C1 segment of cervical spinal cord (tissue), 14 donors: ENCODE results near the gene CSNK1D.

Experiments used
- DNase-seq, 14 donors: peaks; one replicate each; lab custom pipeline; 2025; lab: John Stamatoyannopoulos, UW

The CSNK1D gene

GRCh38 chr17:82310877-82311276, 37.4 kb upstream of the CSNK1D start:
- DNase-seq: no peak

GRCh38 chr17:82309656-82310570, 36.4 kb upstream of the CSNK1D start:
- DNase-seq: no peak

GRCh38 chr17:82305727-82306300, 32.3 kb upstream of the CSNK1D start:
- DNase-seq: no peak

- DNase-seq: no peak
Observed at GRCh38 chr17:82304826-82305726, 31.6 kb upstream of the CSNK1D start.

GRCh38 chr17:82303944-82304808, 30.7 kb upstream of the CSNK1D start:
- no peak for DNase-seq

GRCh38 chr17:82302991-82303943, 29.8 kb upstream of the CSNK1D start:
- DNase-seq: no peak

GRCh38 chr17:82302568-82302963, 29.1 kb upstream of the CSNK1D start:
- DNase-seq: no peak

- DNase-seq: no peak
Observed at GRCh38 chr17:82301916-82302567, 28.5 kb upstream of the CSNK1D start.

GRCh38 chr17:82301300-82301915, 27.9 kb upstream of the CSNK1D start:
- DNase-seq: no peak

GRCh38 chr17:82300707-82301270, 27.3 kb upstream of the CSNK1D start:
- peak in 5 of 14 donors; percentile 8 to 53 (median 35) for DNase-seq

GRCh38 chr17:82300228-82300627, 26.7 kb upstream of the CSNK1D start:
- no peak for DNase-seq

GRCh38 chr17:82299452-82299851, 26.0 kb upstream of the CSNK1D start:
- no peak for DNase-seq

GRCh38 chr17:82298538-82299421, 25.3 kb upstream of the CSNK1D start:
- DNase-seq: no peak

- DNase-seq: peak in 11 of 14 donors; percentile 28 to 89 (median 64)
Observed at GRCh38 chr17:82297714-82298537, 24.4 kb upstream of the CSNK1D start.

- DNase-seq: peak in 9 of 14 donors; percentile 28 to 83 (median 43)
Observed at GRCh38 chr17:82297280-82297713, 23.8 kb upstream of the CSNK1D start.

GRCh38 chr17:82296511-82297279, 23.2 kb upstream of the CSNK1D start:
- DNase-seq: no peak
